Kidney epithelial cell (primary cell): ENCODE measurements around the gene CRIP1. TPM values are rescaled to one million over a fixed set of nuclear protein-coding genes. Genes with fewer than 3 reads are reported as not detected.

Source experiments
- DNase-seq: peaks from one replicate; pipeline ENCODE4 v3.0.0-alpha.2; 2010; ENCODE audit warnings: low read depth
- H3K27me3 ChIP-seq: 2 replicates; pipeline ENCODE4 v1.6.0; 2011; ENCODE audit warnings: low read length; ENCODE audit not compliant: control insufficient read depth, insufficient read depth
- H3K36me3 ChIP-seq: 2 replicates; pipeline ENCODE4 v1.5.1; 2011; ENCODE audit warnings: low read length; ENCODE audit not compliant: control insufficient read depth, insufficient read depth
- H3K4me3 ChIP-seq: 2 replicates; pipeline ENCODE4 v1.5.1; 2011; ENCODE audit warnings: low read depth, mild to moderate bottlenecking, control low read depth, low read length
- CTCF ChIP-seq: IDR thresholded peaks from 2 replicates; pipeline ENCODE4 v1.5.1; 2011; ENCODE audit warnings: mild to moderate bottlenecking, moderate library complexity, low read length, control low read depth, inconsistent platforms; ENCODE audit not compliant: insufficient read depth, poor library complexity, severe bottlenecking
- total RNA-seq: library from RNA; depleted of rRNA; stranded (reverse); fragments of >200 nt; gene quantifications from 2 replicates; pipeline ENCODE4 v1.2.3, GENCODE V29; 2015

Gene CRIP1
- total RNA-seq, 1 donor from 2014 or later, result 2.0 TPM

DNA sequence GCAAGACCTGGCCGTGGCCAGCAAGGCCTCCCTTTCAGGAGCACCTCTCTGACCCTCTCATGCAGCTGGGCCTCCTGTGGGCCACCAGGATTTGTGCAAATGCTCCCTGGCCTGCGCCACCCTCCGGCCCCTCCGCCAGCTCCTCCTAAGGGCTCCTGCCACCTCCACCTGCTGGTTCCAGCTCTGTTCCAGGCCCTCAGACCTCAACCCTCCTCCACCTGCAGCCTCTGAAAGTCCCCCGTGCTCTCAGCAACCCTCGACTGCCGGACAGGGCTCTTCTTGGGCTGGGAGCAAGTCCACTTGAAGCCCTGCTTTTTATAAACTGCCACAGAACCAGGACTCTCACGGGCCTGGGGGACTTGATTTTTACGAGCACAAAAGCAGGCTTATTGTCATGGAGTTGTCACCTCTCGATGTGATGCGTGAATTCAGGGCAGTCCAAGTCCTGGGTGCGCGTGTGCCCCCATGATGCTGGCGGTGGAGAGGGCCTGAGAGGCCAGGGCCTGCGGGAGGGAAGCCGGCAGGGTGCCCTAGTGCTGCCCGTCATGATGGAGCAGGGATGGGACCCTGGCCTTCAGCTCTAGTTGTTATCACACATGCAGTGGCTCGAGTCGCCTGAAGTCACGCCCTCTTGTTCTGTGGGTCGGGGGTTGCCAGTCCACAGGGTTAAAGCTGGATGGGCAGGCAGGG lies 13.5 kb downstream of the CRIP1 start:
- no peak for TF ChIP-seq CTCF

DNA sequence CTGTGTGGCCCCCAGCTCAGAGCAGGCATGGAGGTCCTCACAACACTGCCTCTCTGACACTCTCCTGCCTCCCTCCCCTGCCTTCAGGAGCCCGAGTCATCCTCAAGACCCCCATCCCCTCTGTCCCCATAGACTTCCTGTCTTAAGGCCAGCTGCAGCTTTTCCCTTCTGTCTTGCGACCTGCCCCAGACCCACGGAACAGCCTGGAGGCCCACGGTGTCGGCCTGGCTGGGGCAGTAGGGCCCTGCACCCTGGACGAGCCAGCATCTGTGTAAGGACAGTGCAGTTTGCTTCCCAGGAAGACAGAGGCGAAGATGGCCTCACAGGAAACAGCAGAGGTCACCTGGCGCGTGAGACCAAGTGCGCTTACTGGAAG lies 14.0 kb downstream of the CRIP1 start:
- no peak for TF ChIP-seq CTCF
- Histone ChIP-seq H3K4me3 (no peak overlapping the region), H3K27me3 (no peaks in the 10 kb centered on the region), H3K36me3 (no peaks in the 10 kb centered on the region)
- DNase-seq, result no peak

More for the DNA sequence above, 13.5 kb downstream of the CRIP1 start:
- Histone ChIP-seq H3K27me3 (no peaks in the 10 kb centered on the region), H3K4me3 (no peak overlapping the region), H3K36me3 (no peaks in the 10 kb centered on the region)
- DNase-seq, result no peak

- Histone ChIP-seq H3K4me3 (no peak overlapping the region), H3K27me3 (no peaks in the 10 kb centered on the region), H3K36me3 (no peaks in the 10 kb centered on the region)
- no peak for TF ChIP-seq CTCF
- no peak for DNase-seq
Observed at GRCh38 chr14:105501504-105502291, 15.0 kb downstream of the CRIP1 start.

DNA sequence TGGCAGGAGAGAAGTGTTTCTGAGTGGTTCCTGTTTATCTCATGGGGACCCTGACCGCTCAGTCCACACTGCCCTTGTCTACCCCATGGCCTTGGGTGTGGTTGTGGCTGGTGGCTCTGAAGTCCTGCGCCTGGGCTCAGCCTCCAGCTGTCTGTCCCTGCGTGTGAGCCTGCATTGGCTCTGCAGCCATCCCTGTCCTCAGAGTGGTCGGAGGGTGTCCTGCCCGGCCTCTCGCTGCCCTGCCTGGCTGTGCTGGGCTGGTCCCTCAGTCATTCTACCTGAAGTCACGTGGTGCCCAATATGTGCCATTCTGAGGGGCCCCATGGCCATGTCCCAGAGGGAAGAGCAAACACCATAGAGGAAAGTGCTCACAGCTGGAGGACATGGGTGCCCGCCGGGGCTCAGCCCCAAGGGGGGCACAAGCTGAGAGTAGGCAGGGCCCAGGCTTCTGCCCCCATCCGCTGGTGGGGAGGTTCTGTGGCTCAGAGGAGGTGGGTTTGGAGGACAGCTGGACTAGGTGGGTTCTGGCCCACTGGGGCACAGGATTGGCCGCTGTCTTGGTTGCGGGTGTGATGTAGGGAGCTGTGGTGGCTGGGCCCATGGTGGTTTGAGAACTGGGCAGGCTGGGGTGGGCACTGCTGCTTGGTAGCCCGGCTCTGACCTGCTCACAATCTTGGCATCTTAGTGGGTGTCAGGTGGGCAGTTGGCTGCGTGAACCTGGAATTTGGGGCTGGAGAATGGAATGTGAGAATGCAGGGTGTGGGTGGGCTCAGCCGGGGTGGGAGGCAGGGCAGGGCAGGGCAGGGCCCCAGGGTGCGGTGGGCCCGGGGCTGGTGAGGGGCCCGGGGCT lies 16.0 kb downstream of the CRIP1 start:
- Histone ChIP-seq H3K27me3 (peaks cover 3% of the 10 kb centered on the region), H3K36me3 (no peaks in the 10 kb centered on the region), H3K4me3 (no peak overlapping the region)
- no peak for TF ChIP-seq CTCF
- no peak for DNase-seq

GRCh38 chr14:105503296-105503640 lies 16.6 kb downstream of the CRIP1 start:
- Histone ChIP-seq H3K4me3 (no peak overlapping the region), H3K27me3 (peaks cover 8% of the 10 kb centered on the region), H3K36me3 (no peaks in the 10 kb centered on the region)
- no peak for DNase-seq
- TF ChIP-seq CTCF, result no peak
